Measurements from ENCODE around the gene LACTBL1.

The LACTBL1 gene

DNA sequence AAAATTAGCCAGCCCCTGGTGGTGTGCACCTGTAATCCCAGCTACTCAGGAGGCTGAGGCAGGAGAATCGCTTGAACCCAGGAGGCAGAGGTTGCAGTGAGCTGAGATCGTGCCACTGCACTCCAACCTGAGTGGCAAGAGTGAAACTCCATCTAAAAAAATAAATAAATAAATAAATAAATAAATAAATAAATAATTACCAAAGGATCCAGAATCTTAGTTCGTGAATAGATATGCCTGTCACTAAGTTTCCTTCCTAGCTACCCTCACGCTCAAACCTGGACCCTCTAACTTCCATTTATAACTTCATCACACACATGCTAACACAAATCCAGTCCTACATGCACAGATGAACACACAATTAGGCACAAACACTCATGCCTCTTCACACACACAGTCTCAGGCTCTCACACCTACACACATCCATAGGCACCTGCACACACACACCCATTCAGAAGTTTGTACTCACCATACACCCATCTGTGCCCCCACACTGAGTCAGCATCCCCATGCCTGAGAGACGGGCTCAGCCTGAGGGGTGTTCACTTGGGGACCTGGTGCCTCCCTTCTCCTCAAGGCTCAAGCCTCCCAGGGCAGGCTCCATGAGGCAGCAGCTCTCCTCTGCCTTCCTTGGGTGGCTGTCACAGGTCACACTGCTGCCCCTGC, 61.5 kb downstream of the LACTBL1 start:
- DNase-seq, result no peak

- DNase-seq, result no peak
Observed at GRCh38 chr1:22910286-22910685, 62.4 kb downstream of the LACTBL1 start.

DNA sequence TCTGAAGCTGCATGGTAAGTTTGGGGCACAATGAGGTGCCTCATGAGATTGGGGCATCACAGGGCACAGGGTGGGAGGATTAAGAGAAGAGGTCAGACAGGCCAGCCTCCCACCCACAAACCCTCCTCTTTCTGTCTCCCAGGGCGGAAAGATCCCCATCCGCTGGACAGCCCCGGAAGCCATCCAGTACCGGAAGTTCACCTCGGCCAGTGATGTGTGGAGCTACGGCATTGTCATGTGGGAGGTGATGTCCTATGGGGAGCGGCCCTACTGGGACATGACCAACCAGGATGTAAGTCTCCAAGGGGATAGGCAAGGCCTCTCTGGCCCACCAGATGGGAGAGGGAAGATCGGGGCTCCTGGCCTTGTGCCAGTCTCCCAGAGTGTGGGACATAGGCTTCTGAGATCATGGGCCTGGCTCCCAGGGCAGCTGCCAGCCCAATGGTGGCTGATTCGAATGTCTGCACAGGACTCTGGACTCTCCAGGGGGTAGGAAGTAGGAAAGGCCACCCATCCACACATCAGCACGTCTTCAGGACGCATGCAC, 63.7 kb downstream of the LACTBL1 start:
- no peak for DNase-seq

DNA sequence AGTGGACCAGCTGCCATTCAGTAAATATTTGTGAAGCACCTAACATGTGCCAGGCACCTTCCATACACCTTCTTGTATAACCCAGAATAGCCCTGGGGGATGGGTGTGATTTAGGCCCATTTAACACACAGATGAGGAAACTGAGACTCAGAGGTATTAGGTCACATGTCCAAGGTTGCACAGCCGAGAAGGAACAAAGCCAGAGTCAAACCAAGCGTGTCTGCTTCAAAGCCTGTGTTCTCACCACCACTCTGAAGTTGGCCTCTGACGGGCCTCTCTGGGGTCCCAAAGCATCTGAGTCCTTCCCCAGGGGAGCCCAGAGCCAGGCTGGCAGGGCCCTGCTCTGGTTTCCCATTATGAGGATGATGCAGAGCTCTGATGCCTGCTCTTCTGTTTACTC, 65.1 kb downstream of the LACTBL1 start:
- no peak for DNase-seq

DNA sequence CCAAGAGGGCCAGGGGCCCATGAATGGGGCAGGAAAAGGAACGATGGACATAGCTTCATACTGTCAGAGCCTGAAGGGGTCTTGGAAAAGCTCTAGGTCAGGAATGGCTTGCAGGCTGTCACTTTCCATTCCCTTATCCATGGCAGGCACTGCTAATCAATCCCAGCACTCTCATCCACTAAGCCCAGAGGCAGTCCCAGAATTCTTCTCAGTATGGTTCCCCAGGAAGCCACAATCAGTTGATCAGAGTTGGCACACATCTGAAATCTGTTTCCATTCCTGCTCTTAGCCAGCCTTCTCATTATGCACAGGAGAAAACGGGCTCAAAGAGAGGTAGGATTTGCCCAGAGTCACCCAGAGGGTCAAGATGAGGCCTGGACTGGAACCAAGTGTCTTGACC, 65.7 kb downstream of the LACTBL1 start:
- DNase-seq, result no peak

DNA sequence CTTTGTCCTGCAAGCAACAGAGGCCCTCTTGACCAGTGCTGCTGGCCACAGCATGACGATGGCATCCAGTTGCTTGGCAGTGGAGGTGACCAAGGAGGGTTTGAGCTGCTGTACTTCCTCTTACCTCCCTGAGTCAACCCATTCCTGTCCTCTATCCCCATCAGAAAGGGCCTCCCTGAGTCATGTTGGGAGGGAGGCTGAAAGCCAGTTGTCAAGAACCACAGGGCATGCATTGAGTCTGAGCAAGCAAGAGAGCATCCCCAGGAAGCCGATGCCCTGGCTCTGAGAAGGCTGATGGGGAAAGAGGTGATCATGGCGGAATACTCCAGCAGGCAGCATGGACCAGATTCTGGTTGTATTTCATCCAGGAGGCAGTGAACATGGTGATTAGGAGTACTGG, 69.6 kb downstream of the LACTBL1 start:
- peak; percentile 59 for DNase-seq
